ENCODE measurements around the gene TBKBP1. TPM values are rescaled to one million over a fixed set of nuclear protein-coding genes. Genes with fewer than 3 reads are reported as not detected.

The TBKBP1 gene
- total and polyA plus RNA-seq, 4 experiments from 2014 or later: 0.49 to 7.4 (median 3.7) TPM

DNA sequence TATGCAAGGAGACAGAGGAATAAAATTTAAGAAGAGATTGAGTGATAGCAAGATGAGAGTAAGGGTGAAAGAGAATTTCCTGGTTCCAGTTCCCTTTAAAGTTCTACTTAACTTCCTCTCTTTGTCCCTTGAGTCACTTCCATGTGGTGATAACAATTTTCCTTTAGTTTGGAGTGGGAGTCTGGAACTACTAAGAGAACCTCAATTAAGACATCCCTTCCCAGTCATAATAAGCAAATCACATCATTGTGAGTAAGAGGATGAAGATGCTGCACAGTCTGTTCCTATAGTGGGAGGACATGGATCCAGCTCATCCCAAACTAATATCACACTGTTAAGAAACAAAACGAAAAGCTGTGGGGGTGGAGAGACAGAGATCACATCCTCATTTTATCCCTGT is 63.4 kb downstream of the TBKBP1 start:
- Mint-ChIP-seq H3K4me1 (peaks cover 0 to 3% (median 0%) of the 10 kb centered on the region in 4 donors), H3K27me3 (peaks cover 0 to 5% of the 10 kb centered on the region in 2 donors), H3K4me3 (no peak overlapping the region), H3K36me3 (peaks cover 5 to 8% of the 10 kb centered on the region in 2 donors), H3K27ac (no peak overlapping the region), H3K9me3 (peaks cover 0 to 30% (median 12%) of the 10 kb centered on the region in 8 donors)
- H3K4me3 ChIP-seq (ENCODE audit: low read length in 2 of 2): no peak overlapping the region
- H3K9me3 ChIP-seq (ENCODE audit: control insufficient read depth in 1 of 2, low read length in 2 of 2): no peaks in the 10 kb centered on the region
- H3K27me3 ChIP-seq (ENCODE audit: insufficient read depth, low read length): no peaks in the 10 kb centered on the region
- ChIA-PET POLR2A (ENCODE audit: partially characterized antibody) (no interaction called here), CTCF (ENCODE audit: partially characterized antibody) (no interaction called here)
- no peak for DNase-seq
- no peaks in the 10 kb centered on the region for H3K36me3 ChIP-seq (ENCODE audit: insufficient read depth, low read length)
- intact Hi-C loops (cut with micrococcal nuclease): no loop called here
- H3K27ac ChIP-seq (ENCODE audit: low read depth, low read length): no peak overlapping the region
- H3K4me1 ChIP-seq (ENCODE audit: insufficient read depth, low read length): no peaks in the 10 kb centered on the region

DNA sequence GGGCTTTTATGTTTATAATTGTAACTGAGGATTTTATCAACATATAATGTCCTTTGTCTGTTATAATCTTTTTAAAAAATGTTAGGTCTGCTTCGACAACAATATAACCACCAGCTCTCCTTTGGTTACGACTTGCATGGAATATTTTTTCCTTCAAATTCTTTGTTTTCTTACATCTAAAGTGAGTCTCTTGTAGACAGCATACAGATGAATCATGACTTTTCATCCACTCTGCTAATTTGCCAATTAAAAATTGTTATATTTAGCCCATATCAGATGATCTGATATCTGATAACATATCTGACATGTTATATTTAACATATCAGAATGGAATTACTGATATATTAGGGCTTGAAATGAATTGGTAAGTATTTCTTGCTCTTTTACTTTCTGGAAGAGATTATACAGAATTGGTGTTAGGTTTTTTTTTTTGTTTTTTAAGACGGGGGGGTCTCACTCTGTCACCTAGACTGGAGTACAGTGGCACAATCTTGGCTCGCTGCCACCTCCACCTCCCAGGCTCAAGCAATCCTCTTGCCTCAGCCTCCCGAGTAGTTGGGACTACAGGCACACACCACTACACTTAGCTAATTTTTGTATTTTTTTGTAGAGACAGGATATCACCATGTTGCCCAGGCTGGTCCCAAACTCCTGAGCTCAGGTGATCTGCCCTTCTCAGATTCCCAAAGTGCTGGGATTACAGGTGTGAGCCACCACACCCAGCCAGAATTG is 66.6 kb downstream of the TBKBP1 start:
- no peaks in the 10 kb centered on the region for H3K36me3 ChIP-seq (ENCODE audit: insufficient read depth, low read length)
- peaks cover 0 to 29% (median 13%) of the 10 kb centered on the region in 8 donors for H3K9me3 Mint-ChIP-seq
- CTCF ChIA-PET (ENCODE audit: partially characterized antibody): no interaction called here
- H3K36me3 Mint-ChIP-seq: peaks cover 5 to 8% of the 10 kb centered on the region in 2 donors
- no peak overlapping the region for H3K4me3 Mint-ChIP-seq
- H3K4me1 ChIP-seq (ENCODE audit: insufficient read depth, low read length): peaks cover 8% of the 10 kb centered on the region
- no peaks in the 10 kb centered on the region for H3K9me3 ChIP-seq (ENCODE audit: control insufficient read depth in 1 of 2, low read length in 2 of 2)
- no peak overlapping the region for H3K4me3 ChIP-seq (ENCODE audit: low read length in 2 of 2)
- peaks cover 7 to 16% (median 14%) of the 10 kb centered on the region in 4 donors for H3K4me1 Mint-ChIP-seq
- POLR2A ChIA-PET (ENCODE audit: partially characterized antibody): no interaction called here
- H3K27ac ChIP-seq (ENCODE audit: low read depth, low read length): no peak overlapping the region
- no peaks in the 10 kb centered on the region for H3K27me3 Mint-ChIP-seq
- DNase-seq: no peak
- no peak overlapping the region for H3K27ac Mint-ChIP-seq
- intact Hi-C loops (cut with micrococcal nuclease): no loop called here
- no peaks in the 10 kb centered on the region for H3K27me3 ChIP-seq (ENCODE audit: insufficient read depth, low read length)

Other genes with a start within 250 kb of the TBKBP1 start
- 100 to 1,000 TPM; 118 to 131 TPM for gene NPEPPS, start 163.1 kb upstream of the TBKBP1 start, total RNA-seq
- gene NPEPPS, start 163.1 kb upstream of the TBKBP1 start, polyA plus RNA-seq: 10 to 100 TPM; 35.2 to 49.8 TPM
- 100 to 1,000 TPM; 258 to 268 TPM for gene KPNB1, start 44.2 kb upstream of the TBKBP1 start, total RNA-seq
- 10 to 100 TPM; 13.4 to 26.9 TPM for gene KPNB1, start 44.2 kb upstream of the TBKBP1 start, polyA plus RNA-seq
- 10 to 100 TPM; 15.8 to 17.9 TPM for gene TBX21, start 39.1 kb downstream of the TBKBP1 start, total RNA-seq
- gene TBX21, start 39.1 kb downstream of the TBKBP1 start, polyA plus RNA-seq: 10 to 100 TPM in 1 of 2 donors, 1 to 10 TPM in 1; 6.8 to 11.5 TPM
- gene OSBPL7, start 127.6 kb downstream of the TBKBP1 start, total RNA-seq: 10 to 100 TPM; 46.5 to 50.4 TPM
- gene OSBPL7, start 127.6 kb downstream of the TBKBP1 start, polyA plus RNA-seq: 1 to 10 TPM; 1.6 to 7.9 TPM
- 10 to 100 TPM; 39.6 to 41.4 TPM for gene MRPL10, start 137.4 kb downstream of the TBKBP1 start, total RNA-seq
- 10 to 100 TPM; 45.9 to 69.6 TPM for gene MRPL10, start 137.4 kb downstream of the TBKBP1 start, polyA plus RNA-seq
- gene LRRC46, start 137.5 kb downstream of the TBKBP1 start, total RNA-seq: under 1 TPM; 0.23 to 0.69 TPM
- not detected for gene LRRC46, start 137.5 kb downstream of the TBKBP1 start, polyA plus RNA-seq
- gene SCRN2, start 147.1 kb downstream of the TBKBP1 start, total RNA-seq: 10 to 100 TPM; 26.4 to 30.5 TPM
- gene SCRN2, start 147.1 kb downstream of the TBKBP1 start, polyA plus RNA-seq: 10 to 100 TPM; 15.7 to 19.5 TPM
- gene SP6, start 157.0 kb downstream of the TBKBP1 start, total RNA-seq: not detected
- not detected for gene SP6, start 157.0 kb downstream of the TBKBP1 start, polyA plus RNA-seq
- gene SP2, start 202.1 kb downstream of the TBKBP1 start, total RNA-seq: 10 to 100 TPM; 39.6 to 39.9 TPM
- 10 to 100 TPM in 1 of 2 donors, 1 to 10 TPM in 1; 3.0 to 17.1 TPM for gene SP2, start 202.1 kb downstream of the TBKBP1 start, polyA plus RNA-seq
- 10 to 100 TPM; 12.1 TPM for gene PNPO, start 247.4 kb downstream of the TBKBP1 start, total RNA-seq
- gene PNPO, start 247.4 kb downstream of the TBKBP1 start, polyA plus RNA-seq: 10 to 100 TPM; 19.9 to 23.4 TPM